ENCODE measurements around the gene TSHZ1.

Gene TSHZ1

DNA sequence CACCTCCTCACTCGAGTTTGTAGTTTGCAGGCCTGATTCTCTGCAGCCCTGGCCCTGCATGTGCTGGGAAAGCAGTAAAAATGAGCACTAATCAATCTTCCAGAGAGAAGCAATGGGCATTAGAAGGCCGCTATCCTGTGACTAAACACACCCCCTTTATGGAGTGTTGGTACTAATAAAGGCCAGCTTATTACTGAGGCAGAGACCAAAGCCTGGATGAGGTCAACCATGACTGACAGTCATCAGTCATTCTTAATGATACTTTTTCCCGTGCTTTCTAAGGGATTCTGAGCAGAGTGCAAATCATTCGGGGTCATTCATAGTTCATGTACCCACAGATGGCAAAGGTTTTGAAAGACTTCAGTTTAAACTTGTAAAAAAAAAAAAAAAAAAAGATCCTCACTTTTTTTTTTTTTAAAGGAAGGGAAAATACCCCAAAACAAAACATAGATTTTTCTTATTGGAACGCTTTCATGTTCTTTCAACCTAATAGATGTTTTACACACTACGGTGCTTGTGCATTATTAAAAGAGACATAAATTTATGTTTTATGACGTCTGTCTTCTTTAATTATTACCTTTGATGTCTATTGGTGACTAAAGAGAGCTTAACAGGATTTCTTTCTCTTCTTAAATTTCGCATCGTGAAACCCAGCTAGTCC is 13.2 kb downstream of the TSHZ1 start:
- DNase-seq = no peak

DNA sequence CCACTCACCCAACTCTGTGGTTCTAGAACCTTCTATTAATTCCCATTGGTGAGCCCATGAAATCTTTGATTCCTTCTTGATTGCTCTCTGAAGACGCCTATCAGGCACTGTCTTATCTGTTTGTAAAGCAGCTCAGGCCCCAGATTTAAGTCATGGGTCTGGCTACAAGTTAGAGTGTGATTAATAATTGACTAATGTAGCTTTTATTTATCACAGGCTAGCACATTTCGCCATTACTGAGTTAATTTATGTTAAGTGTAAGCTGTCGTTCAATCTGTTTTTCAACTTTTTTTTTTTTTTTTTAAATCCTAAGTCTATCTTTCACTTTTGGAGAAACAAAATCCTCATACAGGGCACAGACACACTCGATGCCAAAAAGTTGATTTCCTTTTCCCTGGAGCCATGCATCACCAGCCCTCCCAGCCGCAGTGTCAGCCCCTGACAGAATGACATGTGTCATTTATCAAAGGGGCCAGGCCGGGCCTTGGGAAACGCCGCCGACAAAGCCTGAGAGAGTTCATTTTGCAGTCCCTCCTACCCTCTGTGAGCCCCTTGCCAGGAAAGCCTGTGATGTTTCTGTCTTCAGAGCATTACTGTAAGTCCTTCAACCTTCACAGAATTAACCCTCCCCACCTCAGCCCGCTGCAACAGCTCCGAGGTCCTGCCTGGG is 15.8 kb downstream of the TSHZ1 start:
- DNase-seq = no peak

DNA sequence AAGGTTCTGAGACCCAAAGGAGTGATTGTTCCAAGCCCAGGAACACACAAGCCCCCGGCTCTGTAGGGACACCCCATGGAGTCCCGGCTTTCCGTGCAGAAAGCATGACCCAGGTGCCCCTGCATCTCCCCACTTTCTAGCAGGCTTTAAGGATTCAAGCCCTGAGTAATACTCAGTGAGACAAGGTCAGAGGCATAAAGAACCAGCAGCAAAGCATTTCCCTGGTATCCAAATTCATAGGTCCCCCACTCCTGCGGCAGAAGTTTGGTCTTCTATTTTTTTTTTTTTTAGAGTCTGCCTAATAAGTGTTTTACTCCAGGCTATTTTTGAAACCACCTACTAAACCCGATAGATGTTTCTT is 16.3 kb downstream of the TSHZ1 start:
- DNase-seq = no peak

DNA sequence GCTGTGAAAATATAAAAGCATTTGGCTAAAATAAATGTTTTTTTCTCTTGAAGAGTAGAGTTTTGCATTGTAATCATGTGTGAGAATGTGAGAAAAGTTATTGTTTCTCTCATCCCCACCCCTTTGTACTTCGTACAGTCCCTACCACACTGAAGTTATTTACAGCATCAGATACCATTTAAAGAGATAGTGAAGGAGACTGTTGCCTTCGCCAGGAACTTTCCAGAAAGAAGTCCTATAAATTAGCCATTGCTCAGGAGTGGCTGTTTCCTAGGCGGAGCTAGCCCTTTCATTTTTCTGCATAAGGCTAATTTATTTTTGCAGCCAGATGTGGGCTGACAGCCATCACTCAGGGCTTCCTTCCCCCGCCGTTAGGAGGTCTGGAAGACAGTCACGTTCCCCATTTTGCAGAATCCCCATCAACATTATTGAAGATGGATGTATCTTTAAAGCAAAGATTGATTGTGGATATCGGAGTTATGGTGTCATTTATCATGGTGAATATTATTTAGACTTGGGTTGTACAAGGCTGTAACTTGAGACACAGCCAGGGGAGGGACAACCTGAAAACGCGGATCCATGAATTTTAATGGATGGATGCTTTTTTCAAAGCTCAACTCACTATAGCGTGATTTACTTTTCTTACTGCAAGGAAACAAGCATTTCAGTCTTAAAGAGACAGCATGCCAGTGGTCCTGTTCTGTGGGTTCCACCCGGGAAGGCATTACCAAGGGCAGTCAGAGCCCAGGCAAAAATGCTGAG is 17.1 kb downstream of the TSHZ1 start:
- DNase-seq = no peak

DNA sequence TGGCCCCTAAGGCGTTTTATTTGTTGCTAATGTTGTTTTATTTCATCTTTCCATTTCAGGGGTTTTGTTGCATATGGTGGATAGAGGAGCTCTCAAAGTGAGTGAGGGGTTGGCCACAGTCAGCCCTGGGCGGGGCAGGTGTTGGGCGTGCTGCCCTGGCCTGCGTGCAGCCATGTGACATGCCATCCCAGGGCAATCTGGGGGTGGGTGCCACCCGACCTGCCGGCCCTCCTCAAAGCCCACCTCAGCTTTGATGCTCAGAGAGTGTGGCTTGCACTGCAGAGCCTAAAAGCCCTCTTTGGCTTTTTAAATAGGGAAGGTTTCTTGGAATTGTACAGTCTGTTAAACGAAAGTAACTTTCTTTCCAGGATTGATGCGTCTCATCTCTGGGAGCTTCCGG is 18.4 kb downstream of the TSHZ1 start:
- DNase-seq = no peak

DNA sequence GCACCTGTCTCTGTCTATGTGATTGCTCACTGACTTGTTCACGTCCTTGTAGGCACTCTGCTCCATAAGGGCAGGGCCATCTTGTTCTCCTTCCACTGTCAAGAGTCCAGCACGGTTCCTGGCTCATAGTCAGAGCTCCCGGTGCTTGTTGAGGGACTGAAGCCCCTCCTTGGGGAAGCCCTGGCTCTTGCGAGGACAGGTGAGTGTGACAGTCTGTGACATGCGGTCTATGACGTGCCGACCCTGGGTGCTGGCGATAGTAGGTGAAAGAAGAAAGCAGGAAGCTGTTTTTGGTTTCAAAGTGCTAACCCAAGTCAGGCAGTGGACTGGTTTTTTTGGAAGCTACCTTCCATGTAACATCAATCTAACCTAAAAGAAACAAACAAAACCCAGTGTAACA is 18.8 kb downstream of the TSHZ1 start:
- DNase-seq = no peak

DNA sequence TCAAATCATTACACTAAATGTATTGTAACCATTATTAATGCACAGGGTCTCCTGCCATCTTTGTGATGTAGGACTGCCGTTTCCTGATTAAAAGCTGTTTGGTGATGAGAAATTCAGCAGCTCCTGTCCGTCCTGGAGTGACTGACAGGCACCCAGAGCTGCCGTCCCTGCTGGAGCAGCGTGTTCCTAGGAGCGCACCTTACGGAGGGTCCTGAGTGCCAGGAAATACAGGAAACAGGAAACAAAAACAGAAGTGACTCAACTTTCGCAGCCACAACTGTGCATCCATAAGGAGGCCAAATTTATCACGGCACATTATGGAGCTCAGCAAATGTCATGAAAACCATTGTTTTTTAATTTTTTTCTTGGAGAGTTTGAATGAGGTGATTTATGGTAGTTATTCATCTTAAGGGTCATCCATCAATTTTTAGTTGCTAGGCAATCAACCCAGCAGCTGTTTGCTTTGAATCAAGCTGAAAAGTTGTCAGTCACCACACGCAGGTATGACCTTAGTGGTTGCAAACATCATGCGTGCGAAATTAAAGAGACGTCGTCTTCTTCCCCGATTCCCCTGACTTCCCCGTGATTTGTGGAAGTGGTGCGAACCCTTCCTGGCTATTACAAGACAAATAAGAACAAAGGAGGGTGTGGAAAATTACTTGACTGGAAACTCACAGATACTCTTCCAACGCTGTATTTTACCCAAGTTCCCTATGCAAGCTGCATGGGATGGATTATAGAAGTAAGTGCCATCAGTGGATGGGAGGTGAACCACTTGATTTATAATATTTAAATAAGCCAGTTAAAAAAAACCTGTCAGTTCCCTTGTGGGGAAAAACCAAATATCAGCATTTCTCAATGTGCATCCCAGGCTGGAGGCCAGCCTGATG is 19.8 kb downstream of the TSHZ1 start:
- DNase-seq = no peak

DNA sequence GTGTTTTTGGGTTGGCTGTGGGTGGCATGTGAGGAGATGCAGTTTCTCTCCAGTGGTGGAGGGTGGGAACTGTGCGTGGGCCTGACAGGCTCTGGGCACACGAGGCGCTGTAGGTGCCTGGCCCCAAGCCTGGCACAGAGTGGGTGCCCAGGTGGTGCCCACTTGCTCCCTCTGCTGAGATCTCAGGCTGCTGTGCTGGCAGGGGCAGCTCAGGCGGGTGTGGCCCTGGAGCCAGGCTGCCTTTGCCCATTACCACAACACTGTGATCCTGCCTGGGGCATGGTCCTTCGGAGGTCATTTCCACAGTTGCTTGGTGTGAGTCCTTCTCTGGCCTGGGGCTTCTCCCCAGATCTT is 20.4 kb downstream of the TSHZ1 start:
- DNase-seq = no peak

DNA sequence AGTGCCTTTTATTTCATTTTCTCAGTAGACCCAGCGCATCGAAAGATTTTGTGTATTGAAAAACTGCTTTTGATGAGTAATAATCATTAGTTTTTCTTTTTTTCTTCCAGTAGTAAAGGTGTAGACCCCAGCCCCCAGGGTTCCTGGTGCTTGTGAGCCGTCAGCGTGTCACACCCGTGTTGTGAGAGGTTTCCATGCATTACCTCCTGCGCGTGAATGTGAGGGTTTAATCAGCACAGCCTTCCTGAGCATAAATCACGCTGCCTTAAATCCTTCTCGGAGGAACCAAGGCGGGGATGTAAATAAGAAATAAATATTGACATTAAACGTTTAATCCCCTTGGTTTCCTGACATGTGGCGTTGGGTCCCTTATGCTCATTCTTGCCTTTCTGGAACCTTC is 24.3 kb downstream of the TSHZ1 start:
- no peak for DNase-seq

DNA sequence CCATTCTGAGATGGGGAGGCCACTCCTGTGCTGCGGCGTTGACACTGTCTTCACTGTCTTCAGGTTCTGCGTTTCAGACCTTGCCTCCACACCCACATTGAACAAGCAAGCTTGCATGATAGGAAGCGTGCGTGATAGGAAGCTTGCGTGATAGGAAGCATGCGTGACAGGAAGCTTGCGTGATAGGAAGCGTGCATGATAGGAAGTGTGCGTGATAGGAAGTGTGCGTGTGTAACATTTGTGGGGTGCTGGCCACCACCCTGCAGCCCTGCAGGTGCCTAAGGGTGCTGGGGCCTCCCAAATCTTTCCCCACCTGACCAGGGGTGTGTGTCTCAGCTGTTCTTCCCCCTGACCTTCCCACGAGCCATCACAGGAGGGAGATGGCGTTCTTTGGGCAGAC is 25.3 kb downstream of the TSHZ1 start:
- DNase-seq = no peak

- DNase-seq = no peak
Observed at GRCh38 chr18:75238100-75238499, 27.5 kb downstream of the TSHZ1 start.

GRCh38 chr18:75238786-75239185 is 28.2 kb downstream of the TSHZ1 start:
- no peak for DNase-seq

GRCh38 chr18:75240433-75240832 is 29.8 kb downstream of the TSHZ1 start:
- no peak for DNase-seq

- DNase-seq = no peak
Observed at GRCh38 chr18:75241705-75242104, 31.1 kb downstream of the TSHZ1 start.

GRCh38 chr18:75244351-75245313 is 34.0 kb downstream of the TSHZ1 start:
- DNase-seq = no peak

DNA sequence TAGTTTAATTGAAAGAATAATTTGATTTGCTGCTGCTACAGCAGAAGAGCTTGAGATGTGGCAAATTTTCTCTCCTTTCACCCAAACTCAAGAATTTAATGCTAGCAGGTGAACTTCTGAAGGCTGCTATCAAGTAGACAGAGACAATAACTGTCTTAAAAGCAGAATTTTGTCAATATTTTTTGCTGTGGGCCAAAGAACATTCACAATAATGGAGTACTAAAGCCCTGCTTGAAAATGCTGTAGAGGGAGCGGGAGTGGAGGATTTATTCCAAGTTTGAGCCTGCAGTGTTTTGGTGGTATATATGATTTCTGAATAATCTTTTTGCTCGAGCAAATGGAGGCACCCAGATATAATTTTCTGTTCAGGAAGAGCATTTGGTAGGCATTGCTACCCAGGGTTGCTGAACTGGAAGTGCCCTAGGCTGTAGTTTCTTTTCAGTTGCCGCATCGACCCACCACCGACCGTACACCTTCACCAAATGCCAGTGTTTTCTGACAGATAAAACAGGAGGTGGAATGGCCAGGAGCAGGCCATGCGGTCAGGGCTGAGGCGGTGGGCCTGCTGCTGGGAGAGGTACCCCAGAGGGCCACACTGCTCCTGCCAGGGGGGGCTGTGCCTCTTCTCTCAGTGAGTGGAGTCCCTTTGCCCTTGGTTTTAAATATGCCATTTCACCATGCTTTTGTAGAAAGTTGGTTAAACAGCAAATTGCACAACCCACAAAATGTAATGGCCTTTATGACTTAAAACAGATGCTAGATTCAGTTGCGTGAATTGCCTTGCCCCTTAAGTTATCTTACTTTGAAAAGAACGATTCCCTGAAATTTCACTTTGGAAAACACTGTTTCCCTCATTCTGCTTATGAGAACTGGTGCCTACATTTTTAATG is 36.4 kb downstream of the TSHZ1 start:
- no peak for DNase-seq

DNA sequence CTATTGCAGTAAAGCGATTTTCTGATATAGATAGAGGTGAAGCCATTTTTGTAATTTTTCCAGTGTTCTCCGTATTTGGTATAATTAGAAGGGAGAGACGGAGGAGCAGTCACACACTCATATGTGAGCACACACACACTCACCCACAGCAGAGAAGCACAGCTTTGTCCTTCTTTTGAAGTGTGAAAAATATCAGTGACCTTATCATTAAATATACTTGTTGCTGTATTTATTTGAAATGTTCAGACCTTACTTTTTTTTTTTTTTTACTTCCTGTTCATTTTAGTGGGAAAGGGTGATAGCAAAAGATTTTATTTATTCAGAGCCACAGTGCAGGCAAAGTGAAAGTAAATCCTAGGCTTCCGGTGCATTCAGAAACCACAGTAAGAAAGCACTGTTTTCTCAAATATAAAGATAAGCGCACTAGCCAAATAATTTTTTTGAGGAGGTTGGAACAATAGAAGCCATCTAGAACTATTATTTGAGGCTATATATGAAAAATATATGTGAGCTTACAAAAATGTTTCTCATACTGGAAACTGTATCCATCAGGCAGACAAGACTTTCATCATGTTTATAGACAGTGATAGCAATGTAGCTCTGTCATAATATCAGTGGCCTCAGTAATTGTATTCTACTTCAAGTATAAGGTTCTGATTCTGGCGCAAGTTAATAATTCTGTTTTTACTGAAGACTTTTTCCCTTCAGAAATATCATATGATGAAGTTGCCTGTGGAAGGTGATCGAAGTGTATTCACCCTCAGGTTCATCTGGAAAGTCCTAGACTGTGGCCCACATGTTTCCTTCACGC is 37.2 kb downstream of the TSHZ1 start:
- no peak for DNase-seq

- DNase-seq = no peak
Observed at GRCh38 chr18:75248426-75249174, 38.0 kb downstream of the TSHZ1 start.

- DNase-seq = no peak
Observed at GRCh38 chr18:75249175-75249518, 38.5 kb downstream of the TSHZ1 start.
